Calu3 (cell line): ENCODE measurements around the gene CFAP45. TPM values are rescaled to one million over a fixed set of nuclear protein-coding genes. Genes with fewer than 3 reads are reported as not detected.

Experiments used
- BruUV-seq: library from RNA; stranded (reverse); fragments of 400-500 nt; replicated peaks from 2 replicates; lab custom pipeline; 2021; lab: Mats Ljungman, UMichigan
- CTCF ChIA-PET: fragments of 300-600 bp; sonication (Branson Sonifier 250); formaldehyde crosslinking; loops from one replicate; lab custom pipeline; 2022; ENCODE audit warnings: antibody characterized with exemption; lab: Charles Lee
- DNase-seq: peaks from one replicate; pipeline ENCODE4 v3.0.0; 2022
- H3K27ac Mint-ChIP-seq: one replicate; pipeline ENCODE4 v1.8.0; 2022; ENCODE audit warnings: mixed read lengths; ENCODE audit not compliant: unreplicated experiment
- H3K27me3 Mint-ChIP-seq: one replicate; pipeline ENCODE4 v1.8.0; 2022; ENCODE audit warnings: mixed read lengths; ENCODE audit not compliant: unreplicated experiment
- H3K36me3 Mint-ChIP-seq: one replicate; pipeline ENCODE4 v1.8.0; 2022; ENCODE audit warnings: mild to moderate bottlenecking, moderate library complexity, mixed read lengths; ENCODE audit not compliant: insufficient read depth, unreplicated experiment
- H3K4me1 Mint-ChIP-seq: one replicate; pipeline ENCODE4 v1.8.0; 2022; ENCODE audit warnings: mild to moderate bottlenecking, low read depth, mixed read lengths; ENCODE audit not compliant: unreplicated experiment
- H3K4me3 Mint-ChIP-seq: one replicate; pipeline ENCODE4 v1.8.0; 2022; ENCODE audit warnings: mild to moderate bottlenecking, low read depth, moderate library complexity, mixed read lengths; ENCODE audit not compliant: unreplicated experiment
- H3K9me3 Mint-ChIP-seq: one replicate; pipeline ENCODE4 v1.8.0; 2022; ENCODE audit warnings: low read depth, mixed read lengths; ENCODE audit not compliant: unreplicated experiment
- intact Hi-C: fragments of 100-400 bp; cut with micrococcal nuclease; formaldehyde crosslinking; loops from one replicate; pipeline ENCODE4 v1.10.0; 2022; ENCODE audit not compliant: unreplicated experiment
- total RNA-seq: library from RNA; stranded (reverse); gene quantifications from 2 replicates; pipeline ENCODE4 v1.2.3, GENCODE V29; 2022
- TF ChIP-seq, protein P1 (sequence below): fragments of 200-600 bp; IDR thresholded peaks from one replicate; pipeline ENCODE4 v1.8.0; 2022; ENCODE audit warnings: antibody characterized with exemption; ENCODE audit not compliant: unreplicated experiment

The CFAP45 gene
- total RNA-seq, 1 experiment from 2014 or later, result 1.8 TPM

DNA sequence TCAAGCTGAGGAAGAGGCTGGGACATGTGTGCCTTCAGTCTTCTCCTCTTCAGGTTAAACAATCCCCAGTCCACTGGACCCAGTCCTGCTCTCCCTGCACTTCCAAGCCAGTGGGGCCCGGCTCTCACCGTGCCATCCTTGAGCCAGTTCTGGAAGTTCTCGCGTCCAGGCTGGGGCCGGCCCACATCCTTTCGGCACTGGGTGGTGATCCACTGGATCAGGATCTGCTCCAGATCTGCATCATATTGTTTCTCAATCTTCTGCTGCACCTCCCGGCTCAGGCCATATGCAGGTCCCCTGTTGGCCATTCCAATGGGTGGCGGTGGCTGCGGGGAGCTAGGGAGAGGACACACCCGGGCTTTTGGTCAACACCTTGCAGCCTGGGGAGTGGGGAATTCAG lies 20.2 kb upstream of the CFAP45 start:
- no peak for DNase-seq
- CTCF ChIA-PET, result no interaction called here
- peaks cover 86% of the 10 kb centered on the region for H3K36me3 Mint-ChIP-seq
- no peaks in the 10 kb centered on the region for H3K27me3 Mint-ChIP-seq
- H3K4me3 Mint-ChIP-seq, result no peak overlapping the region
- H3K4me1 Mint-ChIP-seq, result peaks cover 73% of the 10 kb centered on the region
- TF ChIP-seq, protein P1, sequence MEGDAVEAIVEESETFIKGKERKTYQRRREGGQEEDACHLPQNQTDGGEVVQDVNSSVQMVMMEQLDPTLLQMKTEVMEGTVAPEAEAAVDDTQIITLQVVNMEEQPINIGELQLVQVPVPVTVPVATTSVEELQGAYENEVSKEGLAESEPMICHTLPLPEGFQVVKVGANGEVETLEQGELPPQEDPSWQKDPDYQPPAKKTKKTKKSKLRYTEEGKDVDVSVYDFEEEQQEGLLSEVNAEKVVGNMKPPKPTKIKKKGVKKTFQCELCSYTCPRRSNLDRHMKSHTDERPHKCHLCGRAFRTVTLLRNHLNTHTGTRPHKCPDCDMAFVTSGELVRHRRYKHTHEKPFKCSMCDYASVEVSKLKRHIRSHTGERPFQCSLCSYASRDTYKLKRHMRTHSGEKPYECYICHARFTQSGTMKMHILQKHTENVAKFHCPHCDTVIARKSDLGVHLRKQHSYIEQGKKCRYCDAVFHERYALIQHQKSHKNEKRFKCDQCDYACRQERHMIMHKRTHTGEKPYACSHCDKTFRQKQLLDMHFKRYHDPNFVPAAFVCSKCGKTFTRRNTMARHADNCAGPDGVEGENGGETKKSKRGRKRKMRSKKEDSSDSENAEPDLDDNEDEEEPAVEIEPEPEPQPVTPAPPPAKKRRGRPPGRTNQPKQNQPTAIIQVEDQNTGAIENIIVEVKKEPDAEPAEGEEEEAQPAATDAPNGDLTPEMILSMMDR, result no peak
- no peaks in the 10 kb centered on the region for H3K9me3 Mint-ChIP-seq
- intact Hi-C loops, result no loop called here
- BruUV-seq, result no TSS peak
- H3K27ac Mint-ChIP-seq, result no peak overlapping the region

GRCh38 chr1:159919236-159919865 lies 19.4 kb upstream of the CFAP45 start:
- H3K9me3 Mint-ChIP-seq, result no peaks in the 10 kb centered on the region
- no peak overlapping the region for H3K4me3 Mint-ChIP-seq
- peaks cover 82% of the 10 kb centered on the region for H3K4me1 Mint-ChIP-seq
- H3K36me3 Mint-ChIP-seq, result peaks cover 80% of the 10 kb centered on the region
- H3K27me3 Mint-ChIP-seq, result no peaks in the 10 kb centered on the region
- no peak overlapping the region for H3K27ac Mint-ChIP-seq
- DNase-seq, result no peak
- no TSS peak for BruUV-seq
- CTCF ChIA-PET, result no interaction called here
- TF ChIP-seq, protein P1, result no peak
- intact Hi-C loops, result no loop called here

GRCh38 chr1:159918352-159919200 lies 18.6 kb upstream of the CFAP45 start:
- BruUV-seq, result TSS peak; percentile 0
- DNase-seq, result no peak
- Mint-ChIP-seq H3K36me3 (peaks cover 80% of the 10 kb centered on the region), H3K27me3 (no peaks in the 10 kb centered on the region), H3K4me1 (peaks cover 84% of the 10 kb centered on the region), H3K4me3 (no peak overlapping the region), H3K27ac (peak overlapping the region; percentile 6), H3K9me3 (no peaks in the 10 kb centered on the region)
- TF ChIP-seq, protein P1, result no peak
- CTCF ChIA-PET, result interaction anchor here (1.1 kb wide), 1 partner anchor 26 kb away, joined by 4 read pairs; no protein-coding TSS in a partner anchor
- intact Hi-C loops, result no loop called here

- peaks cover 84% of the 10 kb centered on the region for H3K4me1 Mint-ChIP-seq
- H3K27me3 Mint-ChIP-seq, result no peaks in the 10 kb centered on the region
- H3K9me3 Mint-ChIP-seq, result no peaks in the 10 kb centered on the region
- CTCF ChIA-PET, result interaction anchor here (1.1 to 3.0 kb wide), 2 partner anchors 25 to 90 kb away, joined by 4 to 8 read pairs; no protein-coding TSS in a partner anchor
- intact Hi-C loops, result no loop called here
- peaks cover 80% of the 10 kb centered on the region for H3K36me3 Mint-ChIP-seq
- H3K27ac Mint-ChIP-seq, result peak overlapping the region; percentile 6
- no TSS peak for BruUV-seq
- H3K4me3 Mint-ChIP-seq, result no peak overlapping the region
- TF ChIP-seq, protein P1, result no peak
- peak; percentile 45 for DNase-seq
Measured at GRCh38 chr1:159917533-159918351, 17.8 kb upstream of the CFAP45 start.
